Liver (tissue), 9 donors: Measurements from ENCODE around the gene SH3BP2. TPM values are rescaled to one million over a fixed set of nuclear protein-coding genes. Genes with fewer than 3 reads are reported as not detected.

ENCODE experiments used
- DNase-seq: peaks from one replicate; pipeline ENCODE4 v3.0.0-alpha.2; 2017; ENCODE audit warnings: low spot score
- H3K27ac ChIP-seq, 2 donors: one replicate each; pipeline ENCODE4 v1.7.0; 2013; ENCODE audit warnings: inconsistent platforms in 2 of 2, low read length in 2 of 2, control low read depth in 1 of 2, low read depth in 1 of 2, mild to moderate bottlenecking in 1 of 2
- H3K27me3 ChIP-seq, 4 donors: one replicate each; pipeline versions ENCODE4 v1.6.1 to v1.7.0; 2013; ENCODE audit warnings: low read length in 3 of 4, inconsistent platforms in 1 of 4, mild to moderate bottlenecking in 1 of 4, moderate library complexity in 1 of 4; ENCODE audit not compliant: control insufficient read depth in 4 of 4, insufficient read depth in 4 of 4
- H3K36me3 ChIP-seq, 4 donors: one replicate each; pipeline versions ENCODE4 v1.6.1 to v1.7.0; 2013; ENCODE audit warnings: low read length in 3 of 4, mild to moderate bottlenecking in 3 of 4, low read depth in 1 of 4, moderate library complexity in 1 of 4; ENCODE audit not compliant: control insufficient read depth in 4 of 4, insufficient read depth in 3 of 4
- H3K4me1 ChIP-seq, 4 donors: one replicate each; pipeline versions ENCODE4 v1.6.1 to v1.7.0; 2013; ENCODE audit warnings: low read length in 3 of 4, mild to moderate bottlenecking in 3 of 4, moderate library complexity in 1 of 4; ENCODE audit not compliant: control insufficient read depth in 4 of 4, insufficient read depth in 4 of 4
- H3K4me3 ChIP-seq, 3 donors: one replicate each; pipeline versions ENCODE4 v1.6.1 to v1.7.0; 2013; ENCODE audit warnings: low read length in 3 of 3, control low read depth in 1 of 3, low read depth in 1 of 3, mild to moderate bottlenecking in 1 of 3
- H3K9ac ChIP-seq, 2 donors: one replicate each; pipeline ENCODE4 v1.7.0; 2013; ENCODE audit warnings: low read length in 2 of 2, mild to moderate bottlenecking in 2 of 2, moderate library complexity in 2 of 2, control low read depth in 1 of 2, low read depth in 1 of 2
- H3K9me3 ChIP-seq, 4 donors: one replicate each; pipeline versions ENCODE4 v1.6.1 to v1.7.0; 2013; ENCODE audit warnings: low read length in 3 of 4; ENCODE audit not compliant: control insufficient read depth in 4 of 4
- EGR1 ChIP-seq, 2 donors: IDR thresholded peaks; 2 replicates each; pipeline ENCODE4 v1.6.1; 2016 to 2018; ENCODE audit warnings: antibody characterized with exemption in 2 of 2, low read depth in 2 of 2
- FOXA1 ChIP-seq: IDR thresholded peaks from 2 replicates; pipeline ENCODE4 v1.6.1; 2016; ENCODE audit warnings: antibody characterized with exemption
- FOXA2 ChIP-seq: IDR thresholded peaks from 2 replicates; pipeline ENCODE4 v1.6.1; 2016; ENCODE audit warnings: antibody characterized with exemption
- GABPA ChIP-seq, 2 donors: IDR thresholded peaks in 1 of 2; conservative IDR thresholded peaks in 1 of 2; 2 replicates each; pipeline ENCODE4 v1.6.1; 2016; ENCODE audit warnings: antibody characterized with exemption in 2 of 2, mild to moderate bottlenecking in 1 of 2, moderate library complexity in 1 of 2
- HNF4A ChIP-seq, 2 donors: conservative IDR thresholded peaks; 2 replicates each; pipeline ENCODE4 v1.6.1; 2016; ENCODE audit warnings: antibody characterized with exemption in 2 of 2, mild to moderate bottlenecking in 2 of 2
- JUND ChIP-seq, 2 donors: IDR thresholded peaks; 2 replicates each; pipeline ENCODE4 v1.6.1; 2016; ENCODE audit warnings: antibody characterized with exemption in 2 of 2
- NR2F2 ChIP-seq: IDR thresholded peaks from 2 replicates; pipeline ENCODE4 v1.6.1; 2016; ENCODE audit warnings: antibody characterized with exemption
- RAD21 ChIP-seq, 2 donors: IDR thresholded peaks; 2 replicates each; pipeline ENCODE4 v1.6.1; 2016; ENCODE audit warnings: antibody characterized with exemption in 2 of 2, mild to moderate bottlenecking in 2 of 2
- RXRA ChIP-seq, 2 donors: IDR thresholded peaks; 2 replicates each; pipeline ENCODE4 v1.6.1; 2017 to 2018; ENCODE audit warnings: antibody characterized with exemption in 2 of 2, mild to moderate bottlenecking in 1 of 2
- SP1 ChIP-seq: IDR thresholded peaks from 2 replicates; pipeline ENCODE4 v1.6.1; 2018; ENCODE audit warnings: antibody characterized with exemption, mild to moderate bottlenecking
- TAF1 ChIP-seq: conservative IDR thresholded peaks from 2 replicates; pipeline ENCODE4 v1.6.1; 2016; ENCODE audit warnings: antibody characterized with exemption, mild to moderate bottlenecking
- YY1 ChIP-seq: IDR thresholded peaks from 2 replicates; pipeline ENCODE4 v1.6.1; 2016; ENCODE audit warnings: antibody characterized with exemption, mild to moderate bottlenecking
- WGBS: extraction: QIAGEN DNeasy Blood & Tissue Kit; methylation state at CpG from one replicate; pipeline ENCODE4 v1.1.7; 2013; 5-methylcytosine and 5-hydroxymethylcytosine counted together
- polyA plus RNA-seq, 2 donors: library from polyadenylated mRNA; stranded (reverse) in 1 of 2; unstranded in 1 of 2; fragments of 200-250 nt in 1 of 2; fragments of >200 nt in 1 of 2; fragmentation: Nextera tagmentation in 1 of 2; extraction: Ambion mirVana in 1 of 2; gene quantifications; one replicate each; pipeline versions ENCODE4 v1.2.1 to v1.2.3, GENCODE V29; 2013 to 2015
- total RNA-seq, 2 donors: library from RNA; depleted of rRNA; stranded (reverse); fragments of >200 nt; gene quantifications; one replicate each; pipeline ENCODE4 v1.2.3, GENCODE V29; 2014
- TF ChIP-seq, protein P1 (sequence below): fragments of 150-350 bp; IDR thresholded peaks from 2 replicates; pipeline ENCODE4 v1.5.1; 2017; ENCODE audit warnings: improper control_type of control experiment, low read depth, low read length; ENCODE audit not compliant: missing input control
- TF ChIP-seq, protein P2 (sequence below): IDR thresholded peaks from 2 replicates; pipeline ENCODE4 v1.6.1; 2016; ENCODE audit warnings: antibody characterized with exemption, mild to moderate bottlenecking
- TF ChIP-seq, protein P3 (sequence below): IDR thresholded peaks from 2 replicates; pipeline ENCODE4 v1.6.1; 2016; ENCODE audit warnings: antibody characterized with exemption
- donor health status: healthy.
- donor health status: healthy.
- donor health status: healthy.
- donor health status: healthy.
- donor health status: healthy.

Gene SH3BP2
- total and polyA plus RNA-seq, 4 donors: 17.9 to 80.2 (median 38.5) TPM

DNA sequence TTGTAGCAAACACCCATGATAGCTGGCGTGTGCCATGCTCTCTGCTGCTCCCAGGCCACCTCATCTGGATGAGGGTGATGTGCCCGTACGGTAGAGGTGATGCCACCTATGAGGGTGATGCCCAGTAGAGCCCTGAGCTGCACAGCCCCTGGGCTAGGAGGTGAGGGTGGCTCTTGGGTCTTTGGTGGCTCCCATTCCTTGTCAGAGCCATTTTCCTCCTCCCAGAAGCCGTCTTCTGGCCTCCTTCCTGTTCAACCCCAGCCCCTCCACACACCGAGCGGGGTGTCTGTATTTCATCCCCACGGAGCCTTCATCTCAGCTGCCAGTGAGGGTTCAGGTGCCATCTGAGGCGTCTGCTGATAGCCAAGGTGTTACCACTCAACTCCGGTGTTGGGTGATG is 24.8 kb upstream of the SH3BP2 start:
- H3K27ac ChIP-seq: no peak overlapping the region

DNA sequence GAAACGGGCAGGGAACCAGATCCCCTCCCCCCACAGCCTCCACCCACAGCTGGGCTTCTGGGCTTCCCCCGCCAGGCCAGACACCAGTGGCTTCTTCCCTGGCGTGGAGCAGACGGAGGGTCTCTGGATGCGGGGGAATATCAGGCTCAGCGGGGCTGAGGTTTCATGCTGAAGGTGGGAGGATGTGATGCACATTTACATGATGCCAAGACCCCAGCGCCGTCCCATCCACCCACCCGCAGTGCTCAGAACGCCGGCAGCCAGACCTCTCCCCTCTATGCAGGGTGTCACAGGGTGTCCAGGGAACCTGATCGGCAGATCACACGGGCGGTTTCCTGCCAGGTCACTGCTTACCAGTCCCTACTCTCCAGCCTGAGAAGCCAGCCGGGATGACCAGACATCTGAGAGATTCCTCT is 24.0 kb upstream of the SH3BP2 start:
- DNase-seq: no peak
- H3K9me3 ChIP-seq: no peaks in the 10 kb centered on the region
- H3K27me3 ChIP-seq: no peaks in the 10 kb centered on the region
- TF ChIP-seq YY1 (no peak), EGR1 (IDR thresholded peaks at IDR 0.05; ENCODE audit: low read depth in 2 of 2) (no peak), HNF4A (conservative IDR thresholded peaks at IDR 0.05) (no peak), TAF1 (no peak), GABPA (IDR thresholded peaks at IDR 0.05 in 1 of 2, conservative IDR thresholded peaks at IDR 0.05 in 1 of 2) (no peak), FOXA2 (no peak), NR2F2 (no peak), SP1 (no peak), RAD21 (IDR thresholded peaks at IDR 0.05) (no peak)
- TF ChIP-seq, protein P1, sequence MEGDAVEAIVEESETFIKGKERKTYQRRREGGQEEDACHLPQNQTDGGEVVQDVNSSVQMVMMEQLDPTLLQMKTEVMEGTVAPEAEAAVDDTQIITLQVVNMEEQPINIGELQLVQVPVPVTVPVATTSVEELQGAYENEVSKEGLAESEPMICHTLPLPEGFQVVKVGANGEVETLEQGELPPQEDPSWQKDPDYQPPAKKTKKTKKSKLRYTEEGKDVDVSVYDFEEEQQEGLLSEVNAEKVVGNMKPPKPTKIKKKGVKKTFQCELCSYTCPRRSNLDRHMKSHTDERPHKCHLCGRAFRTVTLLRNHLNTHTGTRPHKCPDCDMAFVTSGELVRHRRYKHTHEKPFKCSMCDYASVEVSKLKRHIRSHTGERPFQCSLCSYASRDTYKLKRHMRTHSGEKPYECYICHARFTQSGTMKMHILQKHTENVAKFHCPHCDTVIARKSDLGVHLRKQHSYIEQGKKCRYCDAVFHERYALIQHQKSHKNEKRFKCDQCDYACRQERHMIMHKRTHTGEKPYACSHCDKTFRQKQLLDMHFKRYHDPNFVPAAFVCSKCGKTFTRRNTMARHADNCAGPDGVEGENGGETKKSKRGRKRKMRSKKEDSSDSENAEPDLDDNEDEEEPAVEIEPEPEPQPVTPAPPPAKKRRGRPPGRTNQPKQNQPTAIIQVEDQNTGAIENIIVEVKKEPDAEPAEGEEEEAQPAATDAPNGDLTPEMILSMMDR: no peak
- TF ChIP-seq, protein P2, sequence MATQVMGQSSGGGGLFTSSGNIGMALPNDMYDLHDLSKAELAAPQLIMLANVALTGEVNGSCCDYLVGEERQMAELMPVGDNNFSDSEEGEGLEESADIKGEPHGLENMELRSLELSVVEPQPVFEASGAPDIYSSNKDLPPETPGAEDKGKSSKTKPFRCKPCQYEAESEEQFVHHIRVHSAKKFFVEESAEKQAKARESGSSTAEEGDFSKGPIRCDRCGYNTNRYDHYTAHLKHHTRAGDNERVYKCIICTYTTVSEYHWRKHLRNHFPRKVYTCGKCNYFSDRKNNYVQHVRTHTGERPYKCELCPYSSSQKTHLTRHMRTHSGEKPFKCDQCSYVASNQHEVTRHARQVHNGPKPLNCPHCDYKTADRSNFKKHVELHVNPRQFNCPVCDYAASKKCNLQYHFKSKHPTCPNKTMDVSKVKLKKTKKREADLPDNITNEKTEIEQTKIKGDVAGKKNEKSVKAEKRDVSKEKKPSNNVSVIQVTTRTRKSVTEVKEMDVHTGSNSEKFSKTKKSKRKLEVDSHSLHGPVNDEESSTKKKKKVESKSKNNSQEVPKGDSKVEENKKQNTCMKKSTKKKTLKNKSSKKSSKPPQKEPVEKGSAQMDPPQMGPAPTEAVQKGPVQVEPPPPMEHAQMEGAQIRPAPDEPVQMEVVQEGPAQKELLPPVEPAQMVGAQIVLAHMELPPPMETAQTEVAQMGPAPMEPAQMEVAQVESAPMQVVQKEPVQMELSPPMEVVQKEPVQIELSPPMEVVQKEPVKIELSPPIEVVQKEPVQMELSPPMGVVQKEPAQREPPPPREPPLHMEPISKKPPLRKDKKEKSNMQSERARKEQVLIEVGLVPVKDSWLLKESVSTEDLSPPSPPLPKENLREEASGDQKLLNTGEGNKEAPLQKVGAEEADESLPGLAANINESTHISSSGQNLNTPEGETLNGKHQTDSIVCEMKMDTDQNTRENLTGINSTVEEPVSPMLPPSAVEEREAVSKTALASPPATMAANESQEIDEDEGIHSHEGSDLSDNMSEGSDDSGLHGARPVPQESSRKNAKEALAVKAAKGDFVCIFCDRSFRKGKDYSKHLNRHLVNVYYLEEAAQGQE: no peak
- no peak overlapping the region for H3K4me3 ChIP-seq
- WGBS: 74% methylated on average over 15 of the region's 15 CpGs
- no peak overlapping the region for H3K9ac ChIP-seq
- no peaks in the 10 kb centered on the region for H3K36me3 ChIP-seq
- no peak overlapping the region for H3K27ac ChIP-seq
- peaks cover 0 to 3% (median 0%) of the 10 kb centered on the region in 4 donors for H3K4me1 ChIP-seq

More for the DNA sequence above, 24.8 kb upstream of the SH3BP2 start:
- no peaks in the 10 kb centered on the region for H3K36me3 ChIP-seq
- H3K9me3 ChIP-seq: no peaks in the 10 kb centered on the region
- no peaks in the 10 kb centered on the region for H3K27me3 ChIP-seq
- H3K4me1 ChIP-seq: peaks cover 0 to 3% (median under 1%) of the 10 kb centered on the region in 4 donors
- WGBS: 91% methylated on average over 9 of the region's 9 CpGs
- TF ChIP-seq, protein P1: no peak
- no peak for TF ChIP-seq YY1
- TF ChIP-seq, protein P3, sequence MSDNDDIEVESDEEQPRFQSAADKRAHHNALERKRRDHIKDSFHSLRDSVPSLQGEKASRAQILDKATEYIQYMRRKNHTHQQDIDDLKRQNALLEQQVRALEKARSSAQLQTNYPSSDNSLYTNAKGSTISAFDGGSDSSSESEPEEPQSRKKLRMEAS: no peak
- TF ChIP-seq FOXA1: no peak
- TF ChIP-seq RAD21 (IDR thresholded peaks at IDR 0.05): no peak
- no peak for TF ChIP-seq JUND (IDR thresholded peaks at IDR 0.05)
- TF ChIP-seq RXRA (IDR thresholded peaks at IDR 0.05): no peak
- TF ChIP-seq NR2F2: no peak
- no peak overlapping the region for H3K4me3 ChIP-seq
- no peak for DNase-seq
- H3K9ac ChIP-seq: no peak overlapping the region
